NT2/D1 (cell line): Measurements from ENCODE around the gene CA12.

Experiments
- DNase-seq: peaks from one replicate; pipeline ENCODE4 v3.0.0-alpha.2; 2011; ENCODE audit warnings: low read depth, low spot score
- H3K27me3 ChIP-seq: 2 replicates; pipeline ENCODE4 v1.6.0; 2011; ENCODE audit warnings: mild to moderate bottlenecking; ENCODE audit not compliant: insufficient read length, insufficient read depth
- H3K36me3 ChIP-seq: 2 replicates; pipeline ENCODE4 v1.6.1; 2011; ENCODE audit warnings: mild to moderate bottlenecking, low read length, mixed read lengths; ENCODE audit not compliant: insufficient read depth, insufficient read length
- H3K4me1 ChIP-seq: 2 replicates; pipeline ENCODE4 v1.5.1; 2011; ENCODE audit not compliant: insufficient read depth, insufficient read length
- H3K4me3 ChIP-seq: 2 replicates; pipeline ENCODE4 v1.5.1; 2011; ENCODE audit warnings: low read depth; ENCODE audit not compliant: insufficient read length
- H3K9ac ChIP-seq: 2 replicates; pipeline ENCODE4 v1.6.0; 2011; ENCODE audit warnings: low read depth; ENCODE audit not compliant: insufficient read length
- H3K9me3 ChIP-seq: 2 replicates; pipeline ENCODE4 v1.5.1; 2011; ENCODE audit warnings: mild to moderate bottlenecking, low read length; ENCODE audit not compliant: insufficient read depth
- SUZ12 ChIP-seq: IDR thresholded peaks from 2 replicates; pipeline ENCODE4 v1.6.1; 2011; ENCODE audit not compliant: insufficient read length, insufficient read depth; ENCODE audit errors: extremely low read depth
- YY1 ChIP-seq: IDR thresholded peaks from 2 replicates; pipeline ENCODE4 v1.6.1; 2011; ENCODE audit not compliant: insufficient read length, insufficient read depth
- ZNF274 ChIP-seq: IDR thresholded peaks from 2 replicates; pipeline ENCODE4 v1.6.1; 2011; ENCODE audit warnings: mild to moderate bottlenecking, low read depth, low read length

The CA12 gene

GRCh38 chr15:63370764-63371163 is 10.9 kb downstream of the CA12 start:
- peaks cover 10% of the 10 kb centered on the region for H3K4me1 ChIP-seq
- no peaks in the 10 kb centered on the region for H3K36me3 ChIP-seq
- no peak overlapping the region for H3K4me3 ChIP-seq
- DNase-seq = no peak
- TF ChIP-seq YY1 (no peak), ZNF274 (no peak), SUZ12 (no peak)
- no peaks in the 10 kb centered on the region for H3K9me3 ChIP-seq
- H3K9ac ChIP-seq = no peak overlapping the region
- H3K27me3 ChIP-seq = no peaks in the 10 kb centered on the region

GRCh38 chr15:63369781-63370180 is 11.9 kb downstream of the CA12 start:
- H3K9me3 ChIP-seq = no peaks in the 10 kb centered on the region
- no peak overlapping the region for H3K4me3 ChIP-seq
- peaks cover 8% of the 10 kb centered on the region for H3K4me1 ChIP-seq
- no peaks in the 10 kb centered on the region for H3K27me3 ChIP-seq
- no peak for DNase-seq
- TF ChIP-seq ZNF274 (no peak), SUZ12 (no peak), YY1 (no peak)
- H3K9ac ChIP-seq = no peak overlapping the region
- no peaks in the 10 kb centered on the region for H3K36me3 ChIP-seq

- DNase-seq = no peak
- Histone ChIP-seq H3K9ac (no peak overlapping the region), H3K4me3 (no peak overlapping the region), H3K27me3 (no peaks in the 10 kb centered on the region), H3K9me3 (no peaks in the 10 kb centered on the region), H3K36me3 (no peaks in the 10 kb centered on the region), H3K4me1 (peaks cover 8% of the 10 kb centered on the region)
- no peak for TF ChIP-seq YY1
- TF ChIP-seq SUZ12 = no peak
- no peak for TF ChIP-seq ZNF274
Measured at GRCh38 chr15:63369296-63369695, 12.3 kb downstream of the CA12 start.

- H3K36me3 ChIP-seq = no peaks in the 10 kb centered on the region
- H3K27me3 ChIP-seq = no peaks in the 10 kb centered on the region
- DNase-seq = no peak
- peaks cover 8% of the 10 kb centered on the region for H3K4me1 ChIP-seq
- H3K4me3 ChIP-seq = no peak overlapping the region
- H3K9me3 ChIP-seq = no peaks in the 10 kb centered on the region
- H3K9ac ChIP-seq = no peak overlapping the region
- TF ChIP-seq ZNF274 = no peak
- no peak for TF ChIP-seq SUZ12
- TF ChIP-seq YY1 = no peak
Measured at GRCh38 chr15:63368503-63368902, 13.1 kb downstream of the CA12 start.

GRCh38 chr15:63367900-63368299 is 13.7 kb downstream of the CA12 start:
- Histone ChIP-seq H3K4me1 (peaks cover 8% of the 10 kb centered on the region), H3K9ac (no peak overlapping the region), H3K27me3 (no peaks in the 10 kb centered on the region), H3K36me3 (no peaks in the 10 kb centered on the region), H3K9me3 (no peaks in the 10 kb centered on the region), H3K4me3 (no peak overlapping the region)
- DNase-seq = no peak
- TF ChIP-seq ZNF274 = no peak

GRCh38 chr15:63367390-63367789 is 14.3 kb downstream of the CA12 start:
- Histone ChIP-seq H3K4me3 (no peak overlapping the region), H3K4me1 (peaks cover 8% of the 10 kb centered on the region), H3K9ac (no peak overlapping the region), H3K9me3 (no peaks in the 10 kb centered on the region), H3K36me3 (no peaks in the 10 kb centered on the region), H3K27me3 (no peaks in the 10 kb centered on the region)
- no peak for TF ChIP-seq SUZ12
- no peak for TF ChIP-seq ZNF274
- TF ChIP-seq YY1 = no peak
- DNase-seq = no peak

GRCh38 chr15:63366451-63366850 is 15.2 kb downstream of the CA12 start:
- H3K4me1 ChIP-seq = peaks cover 11% of the 10 kb centered on the region

GRCh38 chr15:63365273-63365680 is 16.4 kb downstream of the CA12 start:
- Histone ChIP-seq H3K36me3 (no peaks in the 10 kb centered on the region), H3K9me3 (no peaks in the 10 kb centered on the region), H3K27me3 (no peaks in the 10 kb centered on the region), H3K4me3 (no peak overlapping the region), H3K9ac (no peak overlapping the region), H3K4me1 (peaks cover 11% of the 10 kb centered on the region)
- TF ChIP-seq ZNF274 (no peak), SUZ12 (no peak), YY1 (no peak)
- DNase-seq = no peak

More at GRCh38 chr15:63366451-63366850, 15.2 kb downstream of the CA12 start:
- Histone ChIP-seq H3K9ac (no peak overlapping the region), H3K27me3 (no peaks in the 10 kb centered on the region), H3K4me3 (no peak overlapping the region), H3K9me3 (no peaks in the 10 kb centered on the region), H3K36me3 (no peaks in the 10 kb centered on the region)
- DNase-seq = no peak
- no peak for TF ChIP-seq SUZ12
